ENCODE results near the gene KYAT1.
A peak's percentile ranks its signal among the peaks of the same experiment; 100 is the strongest.

KYAT1 gene

DNA sequence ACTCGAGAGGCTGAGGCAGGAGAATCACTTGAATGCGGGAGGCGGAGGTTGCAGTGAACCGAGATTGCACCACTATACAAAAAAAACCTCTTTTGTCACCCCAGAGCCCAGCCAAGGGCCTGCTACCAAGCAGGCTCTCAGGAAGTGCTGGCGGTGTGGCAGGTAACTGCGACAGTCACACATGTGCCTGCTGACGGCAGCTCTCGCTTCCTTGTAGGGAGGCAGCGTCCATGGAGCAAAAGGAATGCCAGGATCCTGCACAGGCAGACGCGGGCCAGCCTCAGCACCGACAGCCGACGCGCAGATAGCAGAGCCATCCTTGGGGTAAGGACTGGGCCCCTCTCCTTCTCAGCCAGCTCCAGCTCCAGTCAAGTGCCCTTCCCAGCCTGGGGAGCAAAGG, 4.0 kb upstream of the KYAT1 start:
- Histone ChIP-seq H4K20me1 (ENCODE audit: insufficient read depth, low read length) (peaks cover 16% of the 10 kb centered on the region), H3K4me1 (ENCODE audit: insufficient read depth, low read length) (peaks cover 17% of the 10 kb centered on the region), H3K36me3 (ENCODE audit: insufficient read depth, low read length) (peaks cover 42% of the 10 kb centered on the region), H3K4me3 (ENCODE audit: low read depth in 1 of 2, low read length in 2 of 2) (no peak overlapping the region), H3K79me2 (ENCODE audit: insufficient read depth, low read length) (peaks cover 68% of the 10 kb centered on the region), H3K27ac (ENCODE audit: low read length) (no peak overlapping the region), H3K4me2 (ENCODE audit: insufficient read depth, low read length) (no peak overlapping the region), H3K9ac (ENCODE audit: low read depth, low read length) (no peak overlapping the region), H2AFZ (ENCODE audit: low read depth, low read length) (no peak overlapping the region), H3K27me3 (ENCODE audit: insufficient read depth, low read length, poor library complexity) (no peaks in the 10 kb centered on the region), H3K9me3 (ENCODE audit: insufficient read depth, low read length, severe bottlenecking) (no peaks in the 10 kb centered on the region)
- ATAC-seq (ENCODE audit: insufficient read depth, low read depth), result no peak
- no peak for DNase-seq
- TF ChIP-seq, protein P1, sequence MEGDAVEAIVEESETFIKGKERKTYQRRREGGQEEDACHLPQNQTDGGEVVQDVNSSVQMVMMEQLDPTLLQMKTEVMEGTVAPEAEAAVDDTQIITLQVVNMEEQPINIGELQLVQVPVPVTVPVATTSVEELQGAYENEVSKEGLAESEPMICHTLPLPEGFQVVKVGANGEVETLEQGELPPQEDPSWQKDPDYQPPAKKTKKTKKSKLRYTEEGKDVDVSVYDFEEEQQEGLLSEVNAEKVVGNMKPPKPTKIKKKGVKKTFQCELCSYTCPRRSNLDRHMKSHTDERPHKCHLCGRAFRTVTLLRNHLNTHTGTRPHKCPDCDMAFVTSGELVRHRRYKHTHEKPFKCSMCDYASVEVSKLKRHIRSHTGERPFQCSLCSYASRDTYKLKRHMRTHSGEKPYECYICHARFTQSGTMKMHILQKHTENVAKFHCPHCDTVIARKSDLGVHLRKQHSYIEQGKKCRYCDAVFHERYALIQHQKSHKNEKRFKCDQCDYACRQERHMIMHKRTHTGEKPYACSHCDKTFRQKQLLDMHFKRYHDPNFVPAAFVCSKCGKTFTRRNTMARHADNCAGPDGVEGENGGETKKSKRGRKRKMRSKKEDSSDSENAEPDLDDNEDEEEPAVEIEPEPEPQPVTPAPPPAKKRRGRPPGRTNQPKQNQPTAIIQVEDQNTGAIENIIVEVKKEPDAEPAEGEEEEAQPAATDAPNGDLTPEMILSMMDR (IDR thresholded peaks at IDR 0.05; ENCODE audit: borderline replicate concordance, extremely low read depth, low read length, poor library complexity, severe bottlenecking), result no peak
- no peak for TF ChIP-seq EZH2 (IDR thresholded peaks at IDR 0.05; ENCODE audit: borderline replicate concordance, low read depth, low read length, severe bottlenecking)

DNA sequence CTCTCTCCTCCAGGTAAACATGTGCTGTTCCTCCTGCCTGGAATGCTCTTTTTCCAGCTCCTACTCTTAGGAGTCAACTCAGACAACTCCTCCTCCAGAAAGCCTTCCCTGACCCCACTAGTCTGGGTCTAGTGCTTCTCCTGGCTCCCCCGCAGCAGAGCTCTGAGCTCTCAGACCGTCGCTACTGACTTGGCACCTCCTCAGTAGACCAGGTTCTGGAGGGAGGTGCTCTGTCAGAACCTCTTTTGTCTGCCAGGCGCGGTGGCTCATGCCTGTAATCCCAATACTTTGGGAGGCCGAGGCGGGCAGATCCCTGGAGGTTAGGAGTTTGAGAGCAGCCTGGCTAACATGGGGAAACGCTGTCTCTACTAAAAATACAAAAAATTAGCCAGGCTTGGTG, 3.6 kb upstream of the KYAT1 start:
- no peak overlapping the region for H3K4me3 ChIP-seq (ENCODE audit: low read depth in 1 of 2, low read length in 2 of 2)
- DNase-seq, result no peak
- ATAC-seq (ENCODE audit: insufficient read depth, low read depth), result no peak
- no peaks in the 10 kb centered on the region for H3K9me3 ChIP-seq (ENCODE audit: insufficient read depth, low read length, severe bottlenecking)
- TF ChIP-seq, protein P1 (IDR thresholded peaks at IDR 0.05; ENCODE audit: borderline replicate concordance, extremely low read depth, low read length, poor library complexity, severe bottlenecking), result no peak
- no peak for TF ChIP-seq EZH2 (IDR thresholded peaks at IDR 0.05; ENCODE audit: borderline replicate concordance, low read depth, low read length, severe bottlenecking)
- no peaks in the 10 kb centered on the region for H3K27me3 ChIP-seq (ENCODE audit: insufficient read depth, low read length, poor library complexity)
- no peak overlapping the region for H3K9ac ChIP-seq (ENCODE audit: low read depth, low read length)
- H3K27ac ChIP-seq (ENCODE audit: low read length), result no peak overlapping the region
- peaks cover 38% of the 10 kb centered on the region for H3K36me3 ChIP-seq (ENCODE audit: insufficient read depth, low read length)
- peaks cover 16% of the 10 kb centered on the region for H4K20me1 ChIP-seq (ENCODE audit: insufficient read depth, low read length)
- peaks cover 20% of the 10 kb centered on the region for H3K4me1 ChIP-seq (ENCODE audit: insufficient read depth, low read length)
- peaks cover 71% of the 10 kb centered on the region for H3K79me2 ChIP-seq (ENCODE audit: insufficient read depth, low read length)
- H3K4me2 ChIP-seq (ENCODE audit: insufficient read depth, low read length), result no peak overlapping the region
- no peak overlapping the region for H2AFZ ChIP-seq (ENCODE audit: low read depth, low read length)

DNA sequence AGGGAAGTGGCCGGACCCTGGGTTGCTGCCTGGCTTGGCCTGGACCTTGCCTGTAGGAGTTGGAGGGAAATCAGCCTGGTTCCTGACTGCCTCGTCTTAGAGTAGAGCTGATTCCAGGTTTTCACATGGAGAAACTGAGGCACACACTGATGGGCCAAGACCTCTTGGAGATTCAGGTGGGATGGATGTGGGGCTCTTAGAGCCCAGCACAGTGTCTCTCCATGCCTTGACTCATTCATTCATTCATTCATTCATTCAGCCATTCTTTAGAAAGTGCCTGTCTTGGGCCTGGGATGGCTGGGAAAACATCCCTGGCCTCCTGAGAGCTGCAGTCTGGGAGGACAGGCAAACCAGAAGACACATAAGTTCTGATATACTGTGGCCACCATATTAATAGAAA, 2.4 kb upstream of the KYAT1 start:
- Histone ChIP-seq H3K4me3 (ENCODE audit: low read depth in 1 of 2, low read length in 2 of 2) (peak overlapping the region in 1 of 2 experiments; percentile 27; a peak in 1 of 4 replicates), H2AFZ (ENCODE audit: low read depth, low read length) (no peak overlapping the region), H3K79me2 (ENCODE audit: insufficient read depth, low read length) (peaks cover 79% of the 10 kb centered on the region), H4K20me1 (ENCODE audit: insufficient read depth, low read length) (peaks cover 16% of the 10 kb centered on the region), H3K9ac (ENCODE audit: low read depth, low read length) (no peak overlapping the region), H3K4me2 (ENCODE audit: insufficient read depth, low read length) (peak overlapping the region; percentile 92), H3K27me3 (ENCODE audit: insufficient read depth, low read length, poor library complexity) (no peaks in the 10 kb centered on the region), H3K27ac (ENCODE audit: low read length) (no peak overlapping the region), H3K9me3 (ENCODE audit: insufficient read depth, low read length, severe bottlenecking) (no peaks in the 10 kb centered on the region), H3K36me3 (ENCODE audit: insufficient read depth, low read length) (peaks cover 34% of the 10 kb centered on the region), H3K4me1 (ENCODE audit: insufficient read depth, low read length) (peaks cover 26% of the 10 kb centered on the region)
- ATAC-seq (ENCODE audit: insufficient read depth, low read depth), result no peak
- TF ChIP-seq EZH2 (IDR thresholded peaks at IDR 0.05; ENCODE audit: borderline replicate concordance, low read depth, low read length, severe bottlenecking), result no peak
- TF ChIP-seq, protein P1 (IDR thresholded peaks at IDR 0.05; ENCODE audit: borderline replicate concordance, extremely low read depth, low read length, poor library complexity, severe bottlenecking), result no peak
- no peak for DNase-seq

All from DND-41 (cell line).